Fibroblast of the aortic adventitia (primary cell): Measurements from ENCODE around the gene SDCCAG8. TPM values are rescaled to one million over a fixed set of nuclear protein-coding genes. Genes with fewer than 3 reads are reported as not detected.

Experiments
- DNase-seq: peaks from one replicate; pipeline ENCODE4 v3.0.0-alpha.2; 2010; ENCODE audit warnings: low read depth
- H3K4me3 ChIP-seq: 2 replicates; pipeline ENCODE4 v1.5.1; 2011; ENCODE audit warnings: low read depth, mild to moderate bottlenecking, control low read depth, low read length, moderate library complexity
- total RNA-seq: library from RNA; depleted of rRNA; stranded (reverse); fragments of >200 nt; gene quantifications from 2 replicates; pipeline ENCODE4 v1.2.3, GENCODE V29; 2012; ENCODE audit warnings: low replicate concordance
- TF ChIP-seq, protein P1 (sequence below): IDR thresholded peaks from 2 replicates; pipeline ENCODE4 v1.5.1; 2011; ENCODE audit warnings: mild to moderate bottlenecking, low read length, control low read depth, inconsistent platforms; ENCODE audit not compliant: insufficient read depth

Gene SDCCAG8
- total RNA-seq, 1 donor, result 69.2 TPM

DNA sequence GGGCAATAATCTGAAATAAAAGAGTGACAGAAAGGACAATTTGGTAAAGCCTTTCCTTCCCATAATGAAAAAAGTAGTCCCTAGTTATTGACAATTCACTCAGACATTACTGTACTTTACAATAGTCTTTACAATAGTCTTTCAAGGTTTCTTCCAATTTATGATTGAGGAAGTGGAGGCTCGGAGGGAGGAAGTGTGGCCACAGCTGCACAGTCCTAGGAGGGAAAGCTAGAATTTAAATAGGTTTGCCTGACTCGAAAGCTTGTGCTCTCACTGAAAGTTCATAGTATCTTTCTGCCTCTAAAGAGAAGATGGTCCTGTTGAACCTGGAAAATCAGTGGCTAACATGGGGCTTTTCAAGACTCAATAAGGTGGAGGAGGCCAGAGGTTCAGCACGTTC, 203.2 kb downstream of the SDCCAG8 start:
- no peak for DNase-seq
- TF ChIP-seq, protein P1, sequence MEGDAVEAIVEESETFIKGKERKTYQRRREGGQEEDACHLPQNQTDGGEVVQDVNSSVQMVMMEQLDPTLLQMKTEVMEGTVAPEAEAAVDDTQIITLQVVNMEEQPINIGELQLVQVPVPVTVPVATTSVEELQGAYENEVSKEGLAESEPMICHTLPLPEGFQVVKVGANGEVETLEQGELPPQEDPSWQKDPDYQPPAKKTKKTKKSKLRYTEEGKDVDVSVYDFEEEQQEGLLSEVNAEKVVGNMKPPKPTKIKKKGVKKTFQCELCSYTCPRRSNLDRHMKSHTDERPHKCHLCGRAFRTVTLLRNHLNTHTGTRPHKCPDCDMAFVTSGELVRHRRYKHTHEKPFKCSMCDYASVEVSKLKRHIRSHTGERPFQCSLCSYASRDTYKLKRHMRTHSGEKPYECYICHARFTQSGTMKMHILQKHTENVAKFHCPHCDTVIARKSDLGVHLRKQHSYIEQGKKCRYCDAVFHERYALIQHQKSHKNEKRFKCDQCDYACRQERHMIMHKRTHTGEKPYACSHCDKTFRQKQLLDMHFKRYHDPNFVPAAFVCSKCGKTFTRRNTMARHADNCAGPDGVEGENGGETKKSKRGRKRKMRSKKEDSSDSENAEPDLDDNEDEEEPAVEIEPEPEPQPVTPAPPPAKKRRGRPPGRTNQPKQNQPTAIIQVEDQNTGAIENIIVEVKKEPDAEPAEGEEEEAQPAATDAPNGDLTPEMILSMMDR, result no peak
- no peak overlapping the region for H3K4me3 ChIP-seq

DNA sequence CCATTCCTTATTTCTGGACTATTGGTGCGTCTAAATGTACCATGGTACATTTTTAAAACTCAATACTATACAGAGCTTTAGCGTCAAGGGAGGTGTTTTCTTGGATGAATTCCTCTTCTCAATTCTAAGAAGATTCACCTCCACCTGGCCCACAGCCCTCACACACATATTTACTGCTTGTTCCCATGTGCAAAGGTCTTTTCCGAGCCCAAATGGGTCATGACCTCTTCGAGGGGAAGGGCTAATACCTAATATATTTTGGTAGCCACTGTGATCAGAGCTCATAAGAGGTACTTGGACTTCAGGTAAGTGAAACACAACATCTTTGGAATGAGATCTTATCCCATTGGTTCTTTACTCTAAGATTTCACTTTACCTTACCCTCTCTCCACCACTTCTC, 205.9 kb downstream of the SDCCAG8 start:
- TF ChIP-seq, protein P1, result no peak
- DNase-seq, result no peak
- no peak overlapping the region for H3K4me3 ChIP-seq

DNA sequence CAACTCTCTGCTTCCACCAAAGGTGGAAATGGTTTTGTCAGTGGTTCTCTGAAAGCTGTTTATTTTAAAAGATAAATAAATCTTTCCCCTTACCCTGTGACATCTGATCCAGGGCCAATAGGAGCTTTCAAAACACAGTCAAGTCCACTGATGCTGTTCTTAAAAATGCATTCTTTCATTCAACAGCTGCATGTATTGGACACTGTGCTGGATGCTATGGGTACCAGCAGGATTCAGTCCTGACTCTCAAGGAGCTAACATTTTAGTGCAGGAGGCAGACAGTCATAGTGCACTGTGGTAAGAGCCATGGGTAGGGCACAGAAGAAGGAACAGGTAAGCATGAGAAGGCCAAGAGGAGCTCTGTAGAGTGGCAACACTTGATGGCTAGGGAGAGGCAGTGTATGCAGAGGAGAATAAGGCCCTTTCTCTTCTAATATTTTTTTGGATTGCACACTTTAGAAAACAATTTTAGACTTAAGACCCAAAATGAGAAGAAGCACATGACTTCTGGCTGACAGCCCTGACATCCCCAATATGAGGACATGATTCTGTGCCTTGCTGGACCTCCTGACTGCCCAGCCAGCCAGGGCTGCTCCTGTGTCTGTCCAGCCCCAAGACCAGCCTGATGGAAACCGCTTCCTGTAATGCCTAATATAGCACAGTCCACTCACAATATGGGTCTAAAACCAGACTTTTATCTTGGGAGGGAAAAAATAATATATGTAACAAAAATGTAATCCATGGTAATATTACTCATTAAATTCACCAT, 207.3 kb downstream of the SDCCAG8 start:
- no peak for DNase-seq
- TF ChIP-seq, protein P1, result no peak
- no peak overlapping the region for H3K4me3 ChIP-seq

DNA sequence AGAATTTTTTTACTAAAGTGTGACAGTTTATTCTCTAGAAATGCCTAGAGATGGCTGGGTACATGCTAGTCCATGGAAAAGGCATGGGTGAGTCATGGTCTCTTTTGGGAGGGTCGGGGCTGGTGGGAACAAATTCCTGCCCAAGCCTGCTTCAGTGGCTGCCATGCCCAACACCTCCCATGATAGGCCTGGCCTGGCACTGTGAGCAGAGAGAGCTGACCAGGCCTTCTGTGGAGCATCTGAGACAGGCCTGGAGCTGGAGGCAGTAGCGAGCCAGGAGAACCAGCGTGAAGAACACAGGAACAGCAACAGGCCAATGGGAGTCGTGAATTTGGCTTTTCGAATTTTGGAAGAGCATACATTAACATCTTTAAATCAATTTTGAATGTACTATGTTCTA, 209.2 kb downstream of the SDCCAG8 start:
- no peak for DNase-seq
- TF ChIP-seq, protein P1, result no peak

DNA sequence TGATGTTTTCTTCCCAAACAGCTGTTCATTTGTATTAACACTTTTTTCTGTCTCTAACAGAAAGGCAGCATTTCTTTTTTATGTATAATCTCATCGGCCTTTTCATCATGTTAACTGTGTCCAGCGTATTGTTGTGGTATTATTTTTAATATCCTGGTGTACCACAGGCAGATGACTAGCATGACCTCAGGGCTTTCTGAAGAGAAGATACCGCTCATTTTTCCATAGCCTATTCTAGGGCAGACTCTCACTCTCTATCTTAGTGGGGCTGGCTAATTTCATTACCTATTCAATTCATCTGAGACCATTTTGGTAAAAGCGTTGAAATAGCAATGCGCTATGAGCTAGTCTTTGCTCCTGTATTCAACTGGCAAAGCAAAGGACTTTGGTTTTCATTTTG, 209.9 kb downstream of the SDCCAG8 start:
- DNase-seq, result no peak
- TF ChIP-seq, protein P1, result no peak
- no peak overlapping the region for H3K4me3 ChIP-seq

More for the DNA sequence above, 209.2 kb downstream of the SDCCAG8 start:
- H3K4me3 ChIP-seq, result no peak overlapping the region

DNA sequence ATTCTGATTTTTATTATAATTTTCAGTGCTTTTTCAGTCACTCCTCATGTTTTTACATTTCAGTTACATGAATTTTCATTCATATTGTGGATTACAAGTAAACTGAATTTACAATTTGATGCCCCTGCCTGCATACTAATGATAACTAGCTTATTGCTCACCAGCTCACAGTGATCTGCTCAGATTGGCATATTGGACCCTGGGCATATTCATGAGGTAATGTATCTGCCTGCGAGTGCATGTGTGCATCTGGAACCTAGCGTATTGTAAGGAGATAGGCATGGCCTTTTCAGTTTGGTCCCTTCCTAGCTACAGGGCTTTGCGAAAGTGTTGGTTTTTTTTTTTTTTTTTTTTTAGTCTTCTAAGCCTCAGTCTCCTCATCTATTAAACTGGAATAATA, 213.7 kb downstream of the SDCCAG8 start:
- TF ChIP-seq, protein P1, result no peak

DNA sequence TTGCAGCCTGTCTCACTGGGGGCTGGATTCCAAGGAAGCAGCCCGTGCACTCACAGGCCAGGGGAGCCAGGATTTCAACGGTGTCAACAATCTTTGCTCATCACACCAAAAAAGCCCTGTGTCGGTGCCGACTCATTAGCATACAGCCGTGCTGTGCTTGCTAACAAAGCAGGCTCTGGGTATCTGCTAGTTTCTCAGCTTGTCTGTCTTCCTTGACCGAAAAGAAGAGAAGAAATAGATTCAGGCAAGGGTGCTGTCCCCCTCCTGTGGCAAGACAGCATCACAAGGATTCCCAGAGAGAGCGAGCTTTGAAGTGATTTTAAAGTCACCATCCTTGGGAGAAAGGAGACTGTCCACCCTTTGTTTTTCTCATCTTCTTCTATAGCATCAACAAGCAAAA, 214.7 kb downstream of the SDCCAG8 start:
- no peak overlapping the region for H3K4me3 ChIP-seq
- TF ChIP-seq, protein P1, result no peak
- DNase-seq, result no peak

More for the DNA sequence above, 213.7 kb downstream of the SDCCAG8 start:
- no peak for DNase-seq
- no peak overlapping the region for H3K4me3 ChIP-seq
